GM19238 (cell line): Measurements from ENCODE around the gene RPL3.

Experiments used
- DNase-seq: peaks from one replicate; pipeline ENCODE4 v3.0.0; 2011; ENCODE audit warnings: low spot score; ENCODE audit not compliant: insufficient read length

The RPL3 gene

DNA sequence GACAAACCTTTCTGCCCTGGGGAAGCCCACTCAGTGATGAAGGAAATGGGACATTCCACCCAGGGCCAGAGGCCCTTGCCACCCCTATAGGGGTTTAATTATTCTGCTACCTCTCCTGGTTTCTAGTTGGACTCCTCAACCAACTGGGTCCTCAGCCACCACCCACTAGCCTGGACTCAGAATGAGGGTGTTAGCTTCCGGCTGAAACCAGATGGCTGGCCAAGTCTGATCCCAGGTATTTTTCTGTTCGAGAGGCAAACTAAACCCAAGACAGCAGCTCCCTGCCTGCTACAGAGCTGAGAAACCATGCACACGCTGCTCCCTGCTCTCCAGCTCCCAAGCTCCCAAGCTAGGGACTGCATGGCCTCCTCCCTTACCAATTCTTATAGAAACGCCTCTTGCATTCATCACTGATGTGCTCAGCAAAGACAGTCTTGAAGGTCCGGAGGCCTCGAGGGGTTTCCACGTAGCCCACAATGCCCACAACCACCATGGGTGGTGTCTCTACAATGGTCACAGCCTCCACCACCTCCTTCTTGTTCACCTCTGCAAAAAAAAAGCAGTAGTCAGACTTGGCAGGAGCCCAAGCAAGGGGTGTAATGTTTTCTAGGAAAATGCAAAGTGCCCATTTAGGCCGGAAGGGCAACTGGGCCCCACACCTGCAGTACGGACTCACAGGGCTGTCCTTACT lies 2.2 kb downstream of the RPL3 start:
- no peak for DNase-seq

DNA sequence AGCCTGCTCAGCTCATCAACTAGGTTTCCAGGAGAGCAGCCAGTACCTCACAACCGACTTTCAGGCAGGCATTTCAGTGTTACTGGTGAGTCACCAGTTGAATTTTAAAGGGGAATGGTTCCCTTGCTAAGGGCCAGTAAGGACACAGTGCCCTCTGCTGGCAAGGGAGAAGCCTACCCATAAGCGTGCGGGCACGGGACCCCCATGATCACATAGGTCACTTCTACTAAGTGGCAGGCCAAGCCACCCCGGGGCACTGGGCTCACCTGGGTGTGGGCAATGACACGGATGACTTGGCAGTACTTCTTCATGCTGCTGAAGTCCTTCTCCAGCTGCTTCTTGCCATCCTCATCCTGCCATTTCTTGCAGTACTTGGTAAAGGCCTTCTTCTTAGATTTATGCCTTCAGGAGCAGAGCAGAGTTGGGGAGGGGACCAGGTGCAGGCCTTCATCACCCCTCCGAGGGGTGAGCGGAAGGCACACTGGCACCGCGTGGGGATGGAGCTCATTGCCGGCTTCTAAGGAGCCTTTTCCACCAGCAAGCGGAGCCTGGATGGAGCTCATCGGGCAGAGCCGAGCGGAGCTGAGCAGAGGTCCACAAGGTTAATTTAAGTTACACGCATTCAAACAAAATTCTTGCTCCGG lies 2.9 kb downstream of the RPL3 start:
- no peak for DNase-seq

DNA sequence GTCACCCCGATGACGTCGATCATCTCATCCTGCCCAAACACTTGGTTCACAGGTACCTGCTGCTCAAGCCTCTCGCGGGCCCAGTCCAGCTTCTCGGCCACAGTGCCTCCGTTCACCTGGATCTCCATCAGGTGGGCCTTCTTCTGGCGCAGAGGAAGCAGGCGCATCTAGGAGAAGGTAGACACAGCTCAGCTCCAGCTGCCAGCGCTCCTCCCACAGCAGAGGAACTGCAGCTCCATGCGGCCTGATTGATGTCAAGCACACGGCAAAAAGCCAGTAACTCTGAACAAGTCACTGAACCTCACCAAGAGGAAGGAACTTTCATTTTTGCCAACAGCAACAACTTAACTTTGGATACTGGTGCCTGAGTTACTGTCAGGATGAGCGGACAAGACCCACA lies 4.0 kb downstream of the RPL3 start:
- DNase-seq: no peak

DNA sequence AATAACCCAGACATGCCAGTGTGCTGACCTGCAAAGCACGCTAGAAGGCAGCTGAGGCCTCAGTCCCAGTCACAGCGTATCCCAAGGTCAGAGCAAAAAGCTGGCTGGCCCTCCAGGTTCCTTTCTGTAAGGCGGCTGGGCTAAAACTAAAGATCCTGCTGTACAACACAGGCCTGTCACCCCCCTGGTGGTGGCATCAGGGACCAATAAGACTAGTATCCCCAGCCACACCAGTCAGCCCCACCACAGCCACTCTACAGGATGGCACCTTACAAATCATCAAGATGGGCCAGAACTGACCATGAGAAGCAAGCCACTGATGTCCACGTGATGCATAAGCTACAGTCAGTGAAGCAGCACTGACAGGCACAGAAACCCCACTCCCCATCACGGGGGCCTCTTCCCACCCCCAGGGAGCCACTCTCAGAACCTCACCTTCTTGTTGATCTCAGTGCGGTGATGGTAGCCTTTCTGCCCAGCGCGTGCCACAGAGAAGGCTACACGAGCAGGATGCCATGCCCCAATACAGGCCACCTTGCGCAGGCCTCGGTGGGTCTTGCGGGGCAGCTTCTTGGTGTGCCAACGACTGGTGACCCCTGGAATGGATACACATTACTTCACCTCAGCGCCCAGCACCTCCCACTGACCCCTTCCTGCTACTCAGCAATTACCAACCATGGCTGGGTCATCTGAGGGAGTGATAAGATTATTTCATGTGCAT lies 5.0 kb downstream of the RPL3 start:
- DNase-seq: no peak

DNA sequence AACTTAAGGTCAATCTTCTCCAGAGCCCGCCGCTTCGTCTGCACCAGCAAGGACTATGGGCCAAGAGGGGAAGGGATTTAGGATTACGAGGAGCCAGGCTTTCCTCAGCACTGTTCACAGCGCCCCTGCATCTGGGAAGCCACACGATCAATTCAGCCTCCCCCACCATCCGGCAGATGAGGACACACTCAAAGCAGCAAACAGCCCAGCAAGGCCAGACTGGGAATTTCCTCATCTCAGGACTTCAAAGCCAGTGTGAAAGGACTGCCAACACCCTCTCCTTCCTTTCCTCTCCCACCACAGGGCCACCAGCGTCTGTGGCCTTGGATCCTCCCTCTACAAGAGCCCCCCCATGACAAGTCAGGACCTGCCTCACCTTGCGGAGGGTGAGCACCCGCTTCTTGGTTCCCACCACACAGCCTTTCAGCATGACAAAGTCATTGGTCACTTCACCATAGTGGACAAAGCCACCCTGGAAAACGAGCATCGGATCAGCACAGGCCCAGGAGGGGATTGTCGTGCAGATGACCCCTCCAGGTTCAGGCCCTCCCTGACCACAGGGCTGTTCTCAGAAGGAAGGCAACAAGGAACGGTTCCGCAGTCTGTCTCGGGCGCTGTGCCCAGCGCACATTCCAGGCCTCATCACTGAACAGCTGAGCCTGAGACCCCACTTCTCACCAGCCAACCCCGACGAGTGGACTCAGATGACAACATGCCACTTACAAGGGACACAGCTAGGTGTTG lies 6.0 kb downstream of the RPL3 start:
- no peak for DNase-seq

DNA sequence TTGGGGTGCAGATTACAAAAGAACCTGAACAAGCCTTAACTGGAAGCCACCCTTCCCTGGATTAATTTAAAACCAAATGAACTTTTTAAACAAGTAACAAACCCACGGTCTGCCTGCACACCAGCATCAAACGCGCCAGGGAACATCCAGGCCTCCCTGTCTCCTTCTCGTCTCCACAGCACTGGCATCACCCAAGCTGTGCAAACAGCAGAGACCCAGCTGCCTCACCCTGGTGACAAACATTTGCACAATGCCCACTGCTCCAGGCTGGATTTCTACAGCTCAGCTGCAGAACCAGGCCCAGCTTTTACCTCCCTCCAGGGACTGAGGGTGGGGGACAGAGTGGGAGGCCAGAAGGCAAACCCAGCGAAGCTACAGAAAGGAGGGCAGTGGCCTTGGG lies 7.0 kb downstream of the RPL3 start:
- DNase-seq: no peak

DNA sequence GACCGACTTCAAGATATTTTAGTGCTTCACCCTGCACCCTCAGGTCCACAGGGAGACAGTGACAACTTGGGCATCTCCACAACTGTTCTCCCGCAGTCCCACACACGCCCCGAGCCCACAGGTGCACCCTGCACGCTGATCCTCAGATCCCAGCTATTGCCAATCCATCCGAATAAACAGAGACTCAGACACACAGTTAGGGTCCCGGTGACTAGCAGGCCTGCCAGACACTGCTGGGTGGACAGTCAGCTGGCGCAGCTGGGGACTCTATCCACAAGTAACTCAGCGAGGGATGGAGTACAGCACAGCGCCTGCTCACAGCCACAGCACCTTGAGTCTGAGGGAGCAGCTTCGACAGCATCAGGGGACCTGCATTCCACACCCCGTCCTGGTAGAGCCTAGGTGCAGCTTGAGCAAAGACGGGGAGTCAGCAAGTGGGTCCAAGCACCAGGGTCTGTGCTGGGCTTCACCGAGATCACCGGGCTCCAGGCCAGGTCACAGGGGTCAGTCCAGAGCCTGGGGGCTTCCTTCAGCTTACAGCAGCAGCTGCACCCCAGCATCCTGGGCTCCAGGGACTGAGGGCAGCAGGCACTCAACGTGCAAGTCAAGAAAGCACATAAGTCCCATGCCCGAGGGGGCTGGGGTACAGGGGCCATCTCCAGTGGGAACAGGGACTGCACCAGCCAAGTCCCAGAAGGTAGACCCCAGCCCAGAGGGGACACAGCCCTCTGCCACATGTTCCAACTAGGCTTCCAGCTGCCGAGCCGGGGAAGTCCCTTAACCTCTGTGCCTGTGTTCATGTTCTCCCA lies 7.6 kb downstream of the RPL3 start:
- DNase-seq: no peak

DNA sequence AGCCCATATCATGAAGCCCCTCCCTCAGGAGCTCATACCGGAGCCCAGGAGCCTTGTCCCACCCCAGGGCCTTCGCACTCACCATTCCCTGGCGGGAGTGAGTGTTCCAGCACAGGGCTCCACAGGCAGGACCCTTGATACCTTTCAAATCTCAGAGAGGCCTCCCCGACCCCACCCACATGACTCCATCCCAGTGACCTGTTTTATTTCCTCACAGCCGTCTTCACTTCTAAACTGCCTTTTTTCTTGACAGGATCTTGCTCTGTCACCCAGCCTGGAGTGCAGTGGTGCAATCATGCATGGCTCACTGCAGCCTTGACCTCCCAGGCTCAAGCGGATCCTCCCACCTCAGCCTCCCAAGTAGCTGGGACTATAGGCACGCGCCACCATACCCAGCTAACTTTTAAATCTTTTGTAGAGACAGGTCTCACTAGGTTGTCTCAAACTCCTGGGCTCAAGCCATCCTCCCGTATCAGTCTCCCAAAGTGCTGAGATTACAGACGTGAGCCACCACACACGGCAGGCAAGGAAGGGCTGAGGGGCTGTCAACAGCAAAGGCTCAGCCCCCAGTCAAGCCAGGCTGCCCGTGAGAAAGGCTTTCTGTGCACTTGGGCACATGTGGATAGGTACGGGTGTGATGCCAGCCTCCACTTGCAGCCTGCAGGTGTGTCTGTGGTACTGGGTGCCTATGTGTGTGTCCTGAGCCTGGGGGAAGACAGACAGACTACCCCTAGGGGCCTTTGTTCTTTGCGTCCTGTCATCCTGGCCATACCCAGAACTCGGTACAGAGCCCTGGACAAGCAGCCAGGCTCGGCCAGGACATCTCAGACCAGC lies 9.3 kb downstream of the RPL3 start:
- DNase-seq: no peak

DNA sequence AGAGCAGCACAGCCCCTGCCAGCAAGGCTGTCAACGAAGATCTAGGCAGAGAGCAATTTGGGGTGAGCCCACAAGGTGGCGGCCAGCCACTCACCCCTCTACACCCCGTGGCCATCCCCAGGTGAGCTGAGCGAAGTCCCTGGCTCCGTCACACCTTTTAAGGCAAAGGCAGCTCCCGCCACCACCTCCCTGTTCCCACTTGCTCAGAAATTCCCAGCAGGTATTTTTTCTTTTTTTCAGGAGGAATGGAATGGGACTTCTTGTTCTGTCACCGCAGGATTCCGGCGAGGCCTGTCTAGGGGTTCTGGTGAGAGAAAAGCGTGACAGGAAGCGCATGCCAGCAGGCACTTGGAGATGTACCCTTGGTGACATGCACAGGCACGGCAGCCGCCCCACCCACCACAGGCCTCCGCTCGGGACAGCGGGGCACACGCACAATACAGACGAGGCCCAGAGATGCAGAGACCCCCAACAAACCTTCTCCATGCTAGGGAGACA lies 10.0 kb downstream of the RPL3 start:
- no peak for DNase-seq

DNA sequence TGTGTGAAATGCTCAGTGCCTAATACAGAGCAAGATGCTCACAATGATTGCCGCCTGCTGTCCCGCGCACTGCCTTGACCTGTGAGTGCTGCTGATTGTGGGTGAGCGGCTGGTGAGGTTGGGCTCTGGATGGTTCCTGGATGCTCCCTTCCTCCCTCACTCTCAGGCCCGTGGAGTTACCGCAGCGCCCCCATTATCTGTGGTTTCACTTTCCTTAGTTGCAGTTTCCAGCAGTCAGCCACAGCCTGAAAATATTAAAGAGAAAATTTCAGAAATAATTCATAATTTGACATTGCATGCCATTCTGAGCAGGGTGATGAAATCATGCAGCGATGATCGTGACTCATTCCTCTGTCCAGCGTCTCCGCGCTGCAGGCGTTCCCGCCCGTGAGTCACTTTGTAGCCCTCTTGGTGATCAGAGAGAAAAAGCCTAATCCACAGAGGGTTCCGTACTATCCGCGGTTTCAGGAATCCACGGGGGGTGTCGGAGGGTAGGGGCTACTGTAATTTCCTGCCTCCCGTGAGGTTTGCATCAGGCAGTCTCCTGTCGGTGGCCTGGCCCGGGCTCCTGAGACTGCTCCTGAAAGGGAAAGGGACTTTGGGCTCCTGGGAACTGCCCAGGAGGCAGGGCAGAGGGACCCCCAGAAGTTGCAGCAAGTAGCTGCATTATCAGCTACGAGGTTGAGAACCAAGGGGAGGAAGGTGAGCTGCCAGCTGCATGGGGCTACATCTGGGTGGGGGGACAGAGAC lies 10.6 kb downstream of the RPL3 start:
- no peak for DNase-seq

DNA sequence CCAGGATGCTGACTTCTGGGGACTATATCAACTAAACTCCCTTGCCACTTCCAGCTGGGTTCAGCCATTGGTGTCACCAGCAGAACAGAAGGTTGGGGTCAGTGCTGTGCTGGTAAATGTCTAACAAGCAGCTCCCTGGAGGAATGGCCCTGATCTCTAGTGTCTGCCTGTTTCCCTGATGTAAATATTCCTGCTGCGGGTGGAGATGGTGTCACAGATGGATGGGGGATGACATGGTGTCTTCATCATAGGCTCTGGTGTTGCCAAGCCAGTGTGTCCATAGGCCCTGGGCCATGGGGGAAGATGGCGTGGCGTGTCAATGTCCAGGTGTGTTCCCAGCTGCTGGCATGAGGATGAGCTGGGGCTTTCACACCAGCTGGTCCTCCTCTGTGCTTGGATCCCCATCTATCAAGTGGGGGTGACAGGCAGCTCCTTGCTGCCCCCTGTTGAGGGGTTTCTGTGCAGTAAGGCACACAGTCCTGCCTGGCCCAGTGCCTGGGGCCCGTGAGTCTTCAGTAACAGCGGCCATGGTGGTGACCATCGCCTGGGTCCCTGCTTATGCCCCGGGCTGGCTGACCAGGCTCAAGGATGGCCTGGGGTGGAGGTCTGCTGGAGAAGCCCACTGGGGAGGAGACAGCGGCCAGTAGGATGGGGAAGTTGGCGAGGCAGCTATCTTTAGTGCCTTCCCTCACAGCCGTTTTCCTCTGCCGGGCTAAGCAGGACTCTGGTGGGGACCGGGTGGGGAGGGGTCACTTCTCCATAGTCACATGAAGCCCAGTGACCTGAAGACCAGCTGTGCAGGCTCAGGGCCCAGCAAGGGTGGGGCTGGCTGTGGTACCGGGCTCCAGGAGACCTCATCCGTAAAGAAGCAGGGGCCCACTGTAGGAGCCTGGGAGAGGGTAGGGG lies 12.7 kb downstream of the RPL3 start:
- no peak for DNase-seq

DNA sequence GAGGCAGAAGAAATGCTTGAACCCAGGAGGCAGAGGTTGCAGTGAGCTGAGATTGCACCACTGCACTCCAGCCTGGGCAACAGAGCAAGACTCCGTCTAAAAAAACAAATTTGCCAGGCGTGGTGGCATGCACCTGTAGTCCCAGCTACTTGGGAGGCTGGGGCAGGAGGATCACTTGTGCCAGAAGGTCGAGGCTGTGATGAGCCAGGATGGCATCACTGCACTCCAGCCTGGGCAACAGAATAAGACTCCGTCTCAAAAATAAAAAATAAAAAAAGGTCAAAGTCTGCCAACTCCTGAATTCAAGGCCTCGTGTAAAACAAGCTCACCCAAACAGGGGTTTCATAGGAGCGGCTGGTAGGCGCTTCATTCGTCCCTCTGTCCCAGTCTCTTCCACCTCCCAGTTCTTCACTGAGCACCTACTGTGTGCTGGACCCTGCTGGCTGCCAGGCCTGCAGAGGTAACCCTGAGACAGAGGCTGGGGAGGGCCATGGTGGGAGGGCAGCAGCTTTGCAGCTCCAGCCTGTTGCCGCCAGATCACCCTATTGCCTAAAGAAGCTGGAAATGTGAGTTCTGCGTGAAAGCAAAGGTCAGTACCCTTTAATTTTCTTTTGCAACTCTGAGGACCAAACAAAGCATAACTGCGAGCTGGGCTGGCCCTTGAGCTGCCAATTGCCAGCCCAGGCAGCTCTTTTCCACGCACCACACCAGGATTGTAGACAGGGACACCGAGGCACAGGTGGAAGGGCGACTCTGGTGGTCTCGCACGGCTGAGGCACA lies 15.3 kb downstream of the RPL3 start:
- no peak for DNase-seq

DNA sequence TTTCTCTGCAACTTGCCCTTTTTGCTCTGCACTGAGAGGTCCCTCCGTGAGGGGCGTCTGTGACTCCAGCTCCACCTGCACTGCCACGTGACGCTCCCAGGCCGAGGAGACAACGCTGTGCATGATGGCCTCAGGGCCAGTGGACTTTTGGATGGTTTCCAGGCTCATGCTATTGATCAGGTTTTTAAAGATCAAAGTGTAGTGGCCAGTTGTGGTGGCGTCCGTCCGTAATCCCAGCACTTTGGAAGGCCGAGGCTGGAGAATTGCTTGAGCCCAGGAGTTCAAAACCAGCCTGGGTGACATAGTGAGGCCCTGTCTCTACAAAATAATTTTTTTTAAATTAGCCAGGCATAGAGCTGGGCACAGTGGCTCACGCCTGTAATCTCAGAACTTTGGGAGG lies 16.1 kb downstream of the RPL3 start:
- no peak for DNase-seq

DNA sequence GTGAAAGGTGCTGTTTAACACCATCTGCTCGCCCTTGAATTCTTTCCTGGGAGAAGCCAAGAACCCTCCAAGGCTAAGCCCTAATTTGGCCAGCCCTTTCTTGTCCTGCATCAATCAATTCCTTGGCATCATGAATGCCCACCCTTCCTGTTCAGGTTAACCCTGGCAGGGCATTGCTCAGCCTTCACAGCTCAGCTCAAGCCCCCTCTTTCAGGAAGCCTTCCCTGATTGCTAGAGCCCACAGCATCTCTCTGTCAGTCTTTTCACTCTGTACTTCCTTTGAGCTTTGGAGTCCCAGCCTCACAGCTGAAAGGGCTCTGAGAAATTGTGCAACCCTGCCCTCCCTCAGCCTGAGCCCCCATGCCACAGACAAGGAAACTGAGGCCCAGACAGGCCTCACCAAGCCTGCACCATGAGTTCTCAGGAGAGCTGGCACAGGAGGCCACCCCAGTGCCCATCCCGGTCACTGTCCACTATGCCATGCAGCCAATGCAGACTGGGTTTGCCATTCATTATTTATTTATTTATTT lies 16.9 kb downstream of the RPL3 start:
- no peak for DNase-seq

DNA sequence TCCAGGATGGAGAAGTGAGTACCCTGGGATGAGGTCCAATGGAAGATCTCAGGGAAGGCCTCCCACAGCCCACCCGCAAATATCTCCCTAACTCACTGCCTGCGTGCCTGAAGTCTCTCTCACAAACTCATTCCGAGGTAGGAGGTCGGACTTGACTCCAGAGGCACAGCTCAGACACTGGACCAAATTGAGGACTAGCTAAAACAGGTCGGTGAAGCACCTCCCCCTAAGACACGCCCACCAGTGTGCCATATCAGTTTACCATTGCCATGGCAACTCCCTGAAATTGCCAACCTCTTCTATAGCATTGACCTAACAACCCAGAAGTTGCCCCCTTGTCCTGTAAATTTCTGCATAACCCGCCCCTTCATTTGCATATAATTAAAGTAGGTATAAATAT lies 17.5 kb downstream of the RPL3 start:
- DNase-seq: no peak

DNA sequence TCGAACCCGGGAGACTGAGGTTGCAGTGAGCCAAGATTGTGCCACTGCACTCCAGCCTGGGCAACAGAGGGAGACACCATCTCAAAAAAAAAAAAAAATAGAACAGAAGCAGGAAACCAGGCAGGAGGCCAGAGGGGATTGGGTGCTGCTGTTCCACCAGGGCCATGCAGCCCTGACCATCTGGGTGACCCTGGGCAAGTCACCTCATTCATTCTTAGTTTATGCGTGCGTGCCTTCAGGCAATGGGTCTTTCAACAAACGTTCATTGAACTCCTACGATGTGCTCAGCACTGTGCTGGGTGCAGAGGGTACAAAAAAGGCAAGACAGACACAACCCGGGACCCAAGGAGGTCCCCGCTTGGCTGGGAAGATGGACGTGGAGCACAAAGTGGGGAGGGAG lies 18.3 kb downstream of the RPL3 start:
- DNase-seq: no peak

DNA sequence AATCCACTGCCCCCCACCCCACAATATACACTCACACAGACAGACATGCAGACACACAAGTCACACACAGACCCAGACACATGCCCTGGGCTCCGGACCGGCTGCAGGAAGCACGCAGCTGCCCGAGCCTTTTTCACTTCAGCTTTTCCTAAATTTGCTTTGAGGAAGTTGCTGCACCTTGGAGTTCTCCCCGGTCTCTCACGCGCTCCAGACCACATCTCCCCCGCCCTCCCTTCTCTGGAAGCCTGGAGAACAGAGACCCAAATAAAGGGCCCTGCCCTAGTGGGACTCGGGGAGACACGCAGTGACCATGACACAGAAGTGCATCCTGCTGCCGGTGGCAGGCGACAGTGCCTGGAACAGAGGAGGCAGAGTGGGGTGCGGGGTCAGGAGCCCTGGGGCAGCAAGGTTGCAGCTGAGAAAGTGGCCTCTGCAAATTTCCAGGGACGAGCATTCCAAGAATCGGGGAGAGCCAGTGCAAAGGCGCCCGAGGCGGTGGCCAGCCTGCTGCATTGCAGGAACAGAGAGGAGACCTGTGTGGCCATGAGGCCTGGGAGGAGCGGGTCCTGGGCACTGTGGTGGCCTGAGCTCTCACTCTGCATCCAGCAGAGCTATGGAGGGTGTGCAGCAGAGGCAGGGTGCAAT lies 19.1 kb downstream of the RPL3 start:
- DNase-seq: no peak
